HepG2 (cell line): Measurements from ENCODE around the gene CREBZF. TPM values are rescaled to one million over a fixed set of nuclear protein-coding genes. Genes with fewer than 3 reads are reported as not detected.
A peak's percentile ranks its signal among the peaks of the same experiment; 100 is the strongest.

ENCODE experiments used
- AKAP8 ChIP-seq: sonication (generic); formaldehyde crosslinking; IDR thresholded peaks from 2 replicates; pipeline ENCODE4 v1.5.1; 2020; ENCODE audit warnings: mild to moderate bottlenecking, missing genetic modification reagents
- ARHGAP35 ChIP-seq: sonication (generic); formaldehyde crosslinking; IDR thresholded peaks from 2 replicates; pipeline ENCODE4 v1.9.0; 2022; ENCODE audit warnings: mild to moderate bottlenecking, inconsistent platforms, moderate library complexity, missing genetic modification reagents, borderline replicate concordance
- HDAC2 ChIP-seq: sonication (generic); formaldehyde crosslinking; IDR thresholded peaks from 2 replicates; pipeline ENCODE4 v1.4.0; 2020; ENCODE audit warnings: missing genetic modification reagents
- IRF2 ChIP-seq: IDR thresholded peaks from 2 replicates; pipeline ENCODE4 v1.6.1; 2018; ENCODE audit warnings: missing genetic modification reagents, missing compliant biosample characterization
- JUND ChIP-seq: sonication (generic); formaldehyde crosslinking; IDR thresholded peaks from 2 replicates; pipeline ENCODE4 v1.8.0; 2022; ENCODE audit warnings: mild to moderate bottlenecking, missing genetic modification reagents
- MEF2D ChIP-seq: sonication (generic); formaldehyde crosslinking; IDR thresholded peaks from 2 replicates; pipeline ENCODE4 v1.5.1; 2020; ENCODE audit warnings: mild to moderate bottlenecking, missing genetic modification reagents
- NFATC3 ChIP-seq: sonication (generic); formaldehyde crosslinking; IDR thresholded peaks from 2 replicates; pipeline ENCODE4 v1.5.1; 2020; ENCODE audit warnings: mild to moderate bottlenecking, missing genetic modification reagents
- NFKBIZ ChIP-seq: IDR thresholded peaks from 2 replicates; pipeline ENCODE4 v1.6.1; 2018; ENCODE audit warnings: missing genetic modification reagents, missing compliant biosample characterization
- PCBP2 ChIP-seq: fragments of 200-400 bp; formaldehyde crosslinking; optimal IDR thresholded peaks from 2 replicates; pipeline ENCODE3; 2018; ENCODE audit warnings: low read length, low read depth; ENCODE audit not compliant: poor library complexity, severe bottlenecking
- PPARG ChIP-seq: conservative IDR thresholded peaks from 2 replicates; pipeline ENCODE4 v1.6.1; 2016; ENCODE audit warnings: missing biosample characterization, missing genetic modification reagents
- SP2 ChIP-seq: sonication (generic); formaldehyde crosslinking; IDR thresholded peaks from 2 replicates; pipeline ENCODE4 v1.5.1; 2020; ENCODE audit warnings: mild to moderate bottlenecking, missing genetic modification reagents
- TBL1XR1 ChIP-seq: fragments of 150-350 bp; IDR thresholded peaks from 2 replicates; pipeline ENCODE4 v1.6.1; 2014; ENCODE audit warnings: borderline replicate concordance, low read length; ENCODE audit not compliant: partially characterized antibody
- TCF12 ChIP-seq, 2 experiments: fragments of 450-650 bp in 1 of 2; sonication (generic) in 1 of 2; formaldehyde crosslinking in 1 of 2; IDR thresholded peaks; 2 replicates each; pipeline versions ENCODE4 v1.6.1 to v1.8.0; 2017 to 2022; ENCODE audit warnings: antibody characterized with exemption in 1 of 2, mild to moderate bottlenecking in 1 of 2, missing genetic modification reagents in 1 of 2, moderate library complexity in 1 of 2
- WIZ ChIP-seq: sonication (generic); formaldehyde crosslinking; IDR thresholded peaks from 2 replicates; pipeline ENCODE4 v1.5.1; 2020; ENCODE audit warnings: mild to moderate bottlenecking, missing genetic modification reagents
- ZBTB1 ChIP-seq: sonication (generic); formaldehyde crosslinking; IDR thresholded peaks from 2 replicates; pipeline ENCODE4 v1.4.0; 2020; ENCODE audit warnings: missing genetic modification reagents, borderline replicate concordance
- ZNF354B ChIP-seq: sonication (generic); formaldehyde crosslinking; IDR thresholded peaks from 2 replicates; pipeline ENCODE4 v1.8.0; 2022; ENCODE audit warnings: mild to moderate bottlenecking, missing genetic modification reagents
- ZNF607 ChIP-seq: sonication (generic); formaldehyde crosslinking; IDR thresholded peaks from 2 replicates; pipeline ENCODE4 v1.5.1; 2020; ENCODE audit warnings: missing genetic modification reagents, mild to moderate bottlenecking, borderline replicate concordance
- polyA plus RNA-seq, 8 experiments: library from polyadenylated mRNA; depleted of rRNA in 3 of 8; stranded (reverse) in 7 of 8; unstranded in 1 of 8; fragments of >200 nt; fragmentation: Illumina TruSeq in 4 of 8; extraction: Trizol in 4 of 8; gene quantifications; 2 replicates each; pipeline versions ENCODE4 v1.2.1 to v1.2.3, GENCODE V29; 2011 to 2016; ENCODE audit warnings: low read depth in 4 of 8, missing spikeins in 1 of 8, mixed read lengths in 1 of 8; ENCODE audit not compliant: insufficient read depth in 1 of 8
- total RNA-seq, 5 experiments: library from RNA; depleted of rRNA; stranded (reverse); fragments of >200 nt; fragmentation: Illumina TruSeq; extraction: Trizol; gene quantifications; 2 replicates each; pipeline ENCODE4 v1.2.3, GENCODE V29; 2016; ENCODE audit warnings: low read depth in 1 of 5
- TF ChIP-seq, protein P1 (sequence below): sonication (generic); formaldehyde crosslinking; conservative IDR thresholded peaks from 2 replicates; pipeline ENCODE4 v1.4.0; 2020; ENCODE audit warnings: missing genetic modification reagents
- TF ChIP-seq, protein P2 (sequence below): sonication (generic); formaldehyde crosslinking; IDR thresholded peaks from 2 replicates; pipeline ENCODE4 v1.5.1; 2020; ENCODE audit warnings: missing genetic modification reagents, mild to moderate bottlenecking, borderline replicate concordance
- TF ChIP-seq, protein P3 (sequence below): sonication (generic); formaldehyde crosslinking; IDR thresholded peaks from 2 replicates; pipeline ENCODE4 v1.4.0; 2020; ENCODE audit warnings: mild to moderate bottlenecking, missing genetic modification reagents
- TF ChIP-seq, protein P4 (sequence below): fragments of 450-650 bp; IDR thresholded peaks from 2 replicates; pipeline ENCODE4 v1.6.1; 2016
- TF ChIP-seq, protein P5 (sequence below): sonication (generic); formaldehyde crosslinking; conservative IDR thresholded peaks from 2 replicates; pipeline ENCODE4 v1.8.1; 2023; ENCODE audit warnings: missing genetic modification reagents

CREBZF gene
- total and polyA plus RNA-seq, 2 of the 13 experiments (the other 11 are each of a cell fraction or from before 2014, with no cell fraction given) = 30.6 to 43.1 TPM

DNA sequence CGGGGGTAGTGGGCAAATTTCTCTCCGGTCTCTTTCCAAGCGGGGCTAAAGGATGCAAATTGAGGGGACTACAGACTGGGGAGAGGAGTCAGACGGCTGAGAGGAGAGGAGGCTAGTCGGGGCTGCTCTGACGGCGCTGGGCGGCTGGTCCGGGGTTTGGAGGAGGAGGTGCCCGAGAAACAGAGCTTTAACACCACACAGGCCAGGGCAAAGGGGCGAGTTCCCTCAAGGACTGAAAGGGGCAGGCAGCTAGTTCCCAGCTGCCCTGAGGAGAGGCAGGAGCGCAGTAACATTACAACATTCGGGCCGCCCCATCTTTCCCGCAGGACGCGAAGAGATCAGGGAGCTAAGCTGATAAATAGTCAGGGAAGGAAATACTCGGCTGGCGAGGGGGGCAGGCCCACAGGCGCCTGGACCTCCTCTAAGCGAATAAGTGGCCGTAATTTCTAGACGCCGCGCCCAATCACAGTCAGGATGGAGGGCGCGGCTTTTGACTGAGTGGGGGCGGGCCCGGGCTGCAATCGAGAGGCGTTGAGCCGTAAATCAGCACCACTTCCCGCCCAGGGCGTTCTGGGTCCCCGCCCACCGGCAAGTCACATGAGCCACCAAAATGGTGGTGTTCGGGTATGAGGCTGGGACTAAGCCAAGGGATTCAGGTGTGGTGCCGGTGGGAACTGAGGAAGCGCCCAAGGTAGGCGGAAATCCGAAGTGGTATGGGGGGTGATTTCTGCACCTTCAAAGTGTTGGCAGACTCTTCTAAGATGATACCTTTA, 36.7 kb downstream of the CREBZF start, which contains the start of gene TMEM126B (continued):
- TF ChIP-seq ZNF607 (CRISPR knock-in tag) (no peak), TBL1XR1 (no peak), AKAP8 (CRISPR knock-in tag) (no peak), WIZ (CRISPR knock-in tag) (no peak), ZNF354B (CRISPR knock-in tag) (0 out of 2 replicates have a peak, but pooled peaks have one; percentile 24), SP2 (CRISPR knock-in tag) (peak; percentile 67), JUND (CRISPR knock-in tag) (no peak), HDAC2 (CRISPR knock-in tag) (peak; percentile 32), TCF12 (IDR thresholded peaks at IDR 0.05) (no peak), TCF12 (CRISPR knock-in tag; IDR thresholded peaks at IDR 0.05) (no peak), ARHGAP35 (CRISPR knock-in tag) (no peak), ZBTB1 (no peak), MEF2D (CRISPR knock-in tag) (no peak), NFKBIZ (CRISPR knock-in tag) (0 out of 2 replicates have a peak, but pooled peaks have one; percentile 51), NFATC3 (CRISPR knock-in tag) (no peak), PCBP2 (no peak), IRF2 (CRISPR knock-in tag) (peak; percentile 77), PPARG (CRISPR knock-in tag) (peak; percentile 14; the same call in 1 of the 2 replicates)
- TF ChIP-seq, protein P1, sequence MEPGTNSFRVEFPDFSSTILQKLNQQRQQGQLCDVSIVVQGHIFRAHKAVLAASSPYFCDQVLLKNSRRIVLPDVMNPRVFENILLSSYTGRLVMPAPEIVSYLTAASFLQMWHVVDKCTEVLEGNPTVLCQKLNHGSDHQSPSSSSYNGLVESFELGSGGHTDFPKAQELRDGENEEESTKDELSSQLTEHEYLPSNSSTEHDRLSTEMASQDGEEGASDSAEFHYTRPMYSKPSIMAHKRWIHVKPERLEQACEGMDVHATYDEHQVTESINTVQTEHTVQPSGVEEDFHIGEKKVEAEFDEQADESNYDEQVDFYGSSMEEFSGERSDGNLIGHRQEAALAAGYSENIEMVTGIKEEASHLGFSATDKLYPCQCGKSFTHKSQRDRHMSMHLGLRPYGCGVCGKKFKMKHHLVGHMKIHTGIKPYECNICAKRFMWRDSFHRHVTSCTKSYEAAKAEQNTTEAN = no peak
- TF ChIP-seq, protein P2, sequence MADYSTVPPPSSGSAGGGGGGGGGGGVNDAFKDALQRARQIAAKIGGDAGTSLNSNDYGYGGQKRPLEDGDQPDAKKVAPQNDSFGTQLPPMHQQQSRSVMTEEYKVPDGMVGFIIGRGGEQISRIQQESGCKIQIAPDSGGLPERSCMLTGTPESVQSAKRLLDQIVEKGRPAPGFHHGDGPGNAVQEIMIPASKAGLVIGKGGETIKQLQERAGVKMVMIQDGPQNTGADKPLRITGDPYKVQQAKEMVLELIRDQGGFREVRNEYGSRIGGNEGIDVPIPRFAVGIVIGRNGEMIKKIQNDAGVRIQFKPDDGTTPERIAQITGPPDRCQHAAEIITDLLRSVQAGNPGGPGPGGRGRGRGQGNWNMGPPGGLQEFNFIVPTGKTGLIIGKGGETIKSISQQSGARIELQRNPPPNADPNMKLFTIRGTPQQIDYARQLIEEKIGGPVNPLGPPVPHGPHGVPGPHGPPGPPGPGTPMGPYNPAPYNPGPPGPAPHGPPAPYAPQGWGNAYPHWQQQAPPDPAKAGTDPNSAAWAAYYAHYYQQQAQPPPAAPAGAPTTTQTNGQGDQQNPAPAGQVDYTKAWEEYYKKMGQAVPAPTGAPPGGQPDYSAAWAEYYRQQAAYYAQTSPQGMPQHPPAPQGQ = no peak
- TF ChIP-seq, protein P3, sequence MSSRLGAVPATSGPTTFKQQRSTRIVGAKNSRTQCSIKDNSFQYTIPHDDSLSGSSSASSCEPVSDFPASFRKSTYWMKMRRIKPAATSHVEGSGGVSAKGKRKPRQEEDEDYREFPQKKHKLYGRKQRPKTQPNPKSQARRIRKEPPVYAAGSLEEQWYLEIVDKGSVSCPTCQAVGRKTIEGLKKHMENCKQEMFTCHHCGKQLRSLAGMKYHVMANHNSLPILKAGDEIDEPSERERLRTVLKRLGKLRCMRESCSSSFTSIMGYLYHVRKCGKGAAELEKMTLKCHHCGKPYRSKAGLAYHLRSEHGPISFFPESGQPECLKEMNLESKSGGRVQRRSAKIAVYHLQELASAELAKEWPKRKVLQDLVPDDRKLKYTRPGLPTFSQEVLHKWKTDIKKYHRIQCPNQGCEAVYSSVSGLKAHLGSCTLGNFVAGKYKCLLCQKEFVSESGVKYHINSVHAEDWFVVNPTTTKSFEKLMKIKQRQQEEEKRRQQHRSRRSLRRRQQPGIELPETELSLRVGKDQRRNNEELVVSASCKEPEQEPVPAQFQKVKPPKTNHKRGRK (CRISPR knock-in tag) = no peak
- TF ChIP-seq, protein P4, sequence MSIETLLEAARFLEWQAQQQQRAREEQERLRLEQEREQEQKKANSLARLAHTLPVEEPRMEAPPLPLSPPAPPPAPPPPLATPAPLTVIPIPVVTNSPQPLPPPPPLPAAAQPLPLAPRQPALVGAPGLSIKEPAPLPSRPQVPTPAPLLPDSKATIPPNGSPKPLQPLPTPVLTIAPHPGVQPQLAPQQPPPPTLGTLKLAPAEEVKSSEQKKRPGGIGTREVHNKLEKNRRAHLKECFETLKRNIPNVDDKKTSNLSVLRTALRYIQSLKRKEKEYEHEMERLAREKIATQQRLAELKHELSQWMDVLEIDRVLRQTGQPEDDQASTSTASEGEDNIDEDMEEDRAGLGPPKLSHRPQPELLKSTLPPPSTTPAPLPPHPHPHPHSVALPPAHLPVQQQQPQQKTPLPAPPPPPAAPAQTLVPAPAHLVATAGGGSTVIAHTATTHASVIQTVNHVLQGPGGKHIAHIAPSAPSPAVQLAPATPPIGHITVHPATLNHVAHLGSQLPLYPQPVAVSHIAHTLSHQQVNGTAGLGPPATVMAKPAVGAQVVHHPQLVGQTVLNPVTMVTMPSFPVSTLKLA = peak; percentile 10; the same call in 1 of the 2 replicates
- TF ChIP-seq, protein P5, sequence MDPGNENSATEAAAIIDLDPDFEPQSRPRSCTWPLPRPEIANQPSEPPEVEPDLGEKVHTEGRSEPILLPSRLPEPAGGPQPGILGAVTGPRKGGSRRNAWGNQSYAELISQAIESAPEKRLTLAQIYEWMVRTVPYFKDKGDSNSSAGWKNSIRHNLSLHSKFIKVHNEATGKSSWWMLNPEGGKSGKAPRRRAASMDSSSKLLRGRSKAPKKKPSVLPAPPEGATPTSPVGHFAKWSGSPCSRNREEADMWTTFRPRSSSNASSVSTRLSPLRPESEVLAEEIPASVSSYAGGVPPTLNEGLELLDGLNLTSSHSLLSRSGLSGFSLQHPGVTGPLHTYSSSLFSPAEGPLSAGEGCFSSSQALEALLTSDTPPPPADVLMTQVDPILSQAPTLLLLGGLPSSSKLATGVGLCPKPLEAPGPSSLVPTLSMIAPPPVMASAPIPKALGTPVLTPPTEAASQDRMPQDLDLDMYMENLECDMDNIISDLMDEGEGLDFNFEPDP (CRISPR knock-in tag) = no peak
